Uterus (tissue), 4 donors: ENCODE data around the gene SLC36A2. TPM values are rescaled to one million over a fixed set of nuclear protein-coding genes. Genes with fewer than 3 reads are reported as not detected.

Source experiments
- DNase-seq, 2 donors: peaks; one replicate each; pipeline ENCODE4 v3.0.0-alpha.2; 2019 to 2020
- H3K27ac ChIP-seq, 2 donors: fragments of 200-600 bp; sonication (generic); 1 replicate in 1 of 2; 2 replicates in 1 of 2; pipeline ENCODE4 v1.5.1; 2016 to 2018
- H3K27me3 ChIP-seq, 2 donors: fragments of 200-600 bp; sonication (generic); one replicate each; pipeline ENCODE4 v1.5.1; 2018 to 2019; ENCODE audit warnings: control low read depth in 1 of 2
- H3K36me3 ChIP-seq, 2 donors: fragments of 200-600 bp; sonication (generic); one replicate each; pipeline ENCODE4 v1.5.1; 2019; ENCODE audit warnings: control low read depth in 1 of 2
- H3K4me1 ChIP-seq, 2 donors: fragments of 200-600 bp; sonication (generic); one replicate each; pipeline ENCODE4 v1.5.1; 2018 to 2019; ENCODE audit warnings: control low read depth in 1 of 2
- H3K4me3 ChIP-seq, 2 donors: fragments of 200-600 bp; sonication (generic); 1 replicate in 1 of 2; 2 replicates in 1 of 2; pipeline ENCODE4 v1.5.1; 2018 to 2019; ENCODE audit warnings: mild to moderate bottlenecking in 1 of 2
- H3K9me3 ChIP-seq, 2 donors: fragments of 200-600 bp; sonication (generic); one replicate each; pipeline ENCODE4 v1.5.1; 2019; ENCODE audit warnings: control low read depth in 1 of 2
- POLR2A ChIP-seq, 2 donors: fragments of 450-650 bp; IDR thresholded peaks; one replicate each; pipeline ENCODE4 v1.6.1; 2016; ENCODE audit warnings: antibody characterized with exemption in 2 of 2, mild to moderate bottlenecking in 1 of 2, moderate library complexity in 1 of 2
- intact Hi-C: fragments of 100-400 bp; cut with DNase I; formaldehyde crosslinking; loops from one replicate; pipeline ENCODE4 v1.15.1; 2023; ENCODE audit warnings: low total_unique reads
- total RNA-seq, 4 donors: library from RNA; depleted of rRNA in 3 of 4; stranded (reverse); fragments of >200 nt in 3 of 4; gene quantifications; one replicate each; pipeline versions ENCODE4 v1.1.0 to v1.2.4, GENCODE V29; 2014 to 2023
- TF ChIP-seq, protein P1 (sequence below), 4 experiments: fragments of 200-600 bp in 2 of 4; fragments of 450-650 bp in 2 of 4; sonication (generic) in 2 of 4; IDR thresholded peaks; one replicate each; pipeline ENCODE4 v1.5.1; 2016 to 2019; ENCODE audit warnings: antibody characterized with exemption in 4 of 4, mild to moderate bottlenecking in 2 of 4, moderate library complexity in 1 of 4
- donor health status: DM: yes; HTN: yes; CAD: no.

Gene SLC36A2
- total RNA-seq, 4 donors from 2014 or later: not detected

DNA sequence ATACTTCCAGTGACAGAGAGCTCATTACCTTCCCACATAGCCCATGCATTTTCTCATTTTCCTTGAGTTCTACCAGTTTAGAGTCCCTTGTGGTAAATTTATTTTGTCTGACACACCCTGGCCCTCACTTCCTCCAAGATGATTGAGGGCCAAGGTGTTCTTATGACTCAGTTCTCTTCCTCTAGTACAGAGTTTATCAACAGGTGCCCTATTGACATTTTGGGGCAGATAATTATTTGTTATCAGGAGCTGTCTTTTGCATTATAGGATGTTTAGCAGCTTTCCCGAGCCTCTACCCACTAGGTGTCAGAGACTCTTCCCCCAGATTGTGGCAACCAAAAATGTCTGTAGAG lies 50.9 kb downstream of the SLC36A2 start:
- no peaks in the 10 kb centered on the region for H3K9me3 ChIP-seq
- H3K27ac ChIP-seq: no peak overlapping the region
- H3K36me3 ChIP-seq: no peaks in the 10 kb centered on the region
- no peaks in the 10 kb centered on the region for H3K4me1 ChIP-seq
- H3K4me3 ChIP-seq: no peak overlapping the region
- no peak for DNase-seq
- TF ChIP-seq, protein P1, sequence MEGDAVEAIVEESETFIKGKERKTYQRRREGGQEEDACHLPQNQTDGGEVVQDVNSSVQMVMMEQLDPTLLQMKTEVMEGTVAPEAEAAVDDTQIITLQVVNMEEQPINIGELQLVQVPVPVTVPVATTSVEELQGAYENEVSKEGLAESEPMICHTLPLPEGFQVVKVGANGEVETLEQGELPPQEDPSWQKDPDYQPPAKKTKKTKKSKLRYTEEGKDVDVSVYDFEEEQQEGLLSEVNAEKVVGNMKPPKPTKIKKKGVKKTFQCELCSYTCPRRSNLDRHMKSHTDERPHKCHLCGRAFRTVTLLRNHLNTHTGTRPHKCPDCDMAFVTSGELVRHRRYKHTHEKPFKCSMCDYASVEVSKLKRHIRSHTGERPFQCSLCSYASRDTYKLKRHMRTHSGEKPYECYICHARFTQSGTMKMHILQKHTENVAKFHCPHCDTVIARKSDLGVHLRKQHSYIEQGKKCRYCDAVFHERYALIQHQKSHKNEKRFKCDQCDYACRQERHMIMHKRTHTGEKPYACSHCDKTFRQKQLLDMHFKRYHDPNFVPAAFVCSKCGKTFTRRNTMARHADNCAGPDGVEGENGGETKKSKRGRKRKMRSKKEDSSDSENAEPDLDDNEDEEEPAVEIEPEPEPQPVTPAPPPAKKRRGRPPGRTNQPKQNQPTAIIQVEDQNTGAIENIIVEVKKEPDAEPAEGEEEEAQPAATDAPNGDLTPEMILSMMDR (IDR thresholded peaks at IDR 0.05): no peak
- no peak for TF ChIP-seq POLR2A (IDR thresholded peaks at IDR 0.05)
- intact Hi-C loops: no loop called here
- H3K27me3 ChIP-seq: no peaks in the 10 kb centered on the region

DNA sequence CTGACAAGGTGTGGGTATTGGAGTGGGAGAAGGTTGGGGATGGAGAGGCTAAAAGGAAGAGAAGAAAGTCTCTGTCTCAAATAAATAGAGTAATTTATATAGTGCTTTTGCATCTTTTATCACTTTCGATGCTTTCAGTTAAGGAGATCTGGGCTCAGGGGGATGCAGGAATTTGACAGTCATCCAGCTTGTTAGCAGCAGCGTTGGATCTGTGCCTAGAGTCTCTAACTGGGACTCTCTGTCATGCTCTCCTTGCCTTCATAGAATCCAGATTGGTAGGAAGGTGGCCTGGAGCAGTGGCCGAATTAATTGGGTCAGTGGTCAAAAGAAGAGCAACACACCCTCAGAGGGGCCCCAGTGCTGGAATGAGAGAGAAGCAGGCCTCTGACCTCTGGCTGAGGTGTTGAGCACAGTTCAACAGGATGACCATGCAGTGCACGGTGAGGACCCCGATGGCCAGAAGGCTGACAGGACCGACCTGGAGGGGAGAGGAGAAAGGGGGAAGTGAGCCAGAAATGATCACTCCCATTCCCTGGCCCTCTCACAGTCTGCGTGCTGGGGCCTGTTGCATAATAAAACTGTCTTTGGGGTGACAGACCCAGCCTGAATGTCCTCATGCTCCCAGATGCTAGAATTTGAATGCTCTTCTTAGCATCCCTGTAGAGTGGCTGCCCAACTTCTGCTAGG lies 51.4 kb downstream of the SLC36A2 start:
- Histone ChIP-seq H3K4me1 (no peaks in the 10 kb centered on the region), H3K36me3 (no peaks in the 10 kb centered on the region), H3K4me3 (no peak overlapping the region), H3K27ac (no peak overlapping the region), H3K27me3 (no peaks in the 10 kb centered on the region), H3K9me3 (no peaks in the 10 kb centered on the region)
- DNase-seq: no peak
- TF ChIP-seq, protein P1 (IDR thresholded peaks at IDR 0.05): no peak
- TF ChIP-seq POLR2A (IDR thresholded peaks at IDR 0.05): no peak
- intact Hi-C loops: no loop called here

DNA sequence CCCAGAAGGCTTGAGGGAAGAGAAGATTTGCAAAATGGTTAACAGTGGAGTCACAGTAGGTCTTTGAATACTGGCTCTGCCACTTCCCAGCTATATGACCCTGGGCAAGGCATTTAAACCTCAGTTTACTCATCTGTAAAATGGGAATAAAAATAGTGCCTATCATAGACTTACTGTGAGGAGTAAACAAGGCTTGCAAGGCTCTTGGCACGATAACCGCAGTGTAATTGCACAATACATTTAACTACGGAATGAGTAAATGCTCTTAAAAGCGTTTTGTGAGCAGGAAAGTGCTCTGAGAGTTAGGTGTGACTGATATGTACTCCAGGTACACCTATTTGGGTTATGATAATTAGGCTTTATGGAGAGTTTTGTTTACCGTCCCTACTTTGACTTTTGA lies 52.2 kb downstream of the SLC36A2 start:
- no peak overlapping the region for H3K4me3 ChIP-seq
- intact Hi-C loops: no loop called here
- no peaks in the 10 kb centered on the region for H3K36me3 ChIP-seq
- H3K27ac ChIP-seq: no peak overlapping the region
- DNase-seq: no peak
- H3K27me3 ChIP-seq: no peaks in the 10 kb centered on the region
- H3K4me1 ChIP-seq: no peaks in the 10 kb centered on the region
- TF ChIP-seq, protein P1 (IDR thresholded peaks at IDR 0.05): no peak
- no peak for TF ChIP-seq POLR2A (IDR thresholded peaks at IDR 0.05)
- no peaks in the 10 kb centered on the region for H3K9me3 ChIP-seq

GRCh38 chr5:151293624-151294023 lies 53.7 kb downstream of the SLC36A2 start:
- TF ChIP-seq, protein P1 (IDR thresholded peaks at IDR 0.05): no peak
- TF ChIP-seq POLR2A (IDR thresholded peaks at IDR 0.05): no peak
- DNase-seq: no peak
- Histone ChIP-seq H3K4me3 (no peak overlapping the region), H3K36me3 (no peaks in the 10 kb centered on the region), H3K9me3 (no peaks in the 10 kb centered on the region), H3K27me3 (no peaks in the 10 kb centered on the region), H3K4me1 (no peaks in the 10 kb centered on the region), H3K27ac (no peak overlapping the region)
- intact Hi-C loops: no loop called here

DNA sequence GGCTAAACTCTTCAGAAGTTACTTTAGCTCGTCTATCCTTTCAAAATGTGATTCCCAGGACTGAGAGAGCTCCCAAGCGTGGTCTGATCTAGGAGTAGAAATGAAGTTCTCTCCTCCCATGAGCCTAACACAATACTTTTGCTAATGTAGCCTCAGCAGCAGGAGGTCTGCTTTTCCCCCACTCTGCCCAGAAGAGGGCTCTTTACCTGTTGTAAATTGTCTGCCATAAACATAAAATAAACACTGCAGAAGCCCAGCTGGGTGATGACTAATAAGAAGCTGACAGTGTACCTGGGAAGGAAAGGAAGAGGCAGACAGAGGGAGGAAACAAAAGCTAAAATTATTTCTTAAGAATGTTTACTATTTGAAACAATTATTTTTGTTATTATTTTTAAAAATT lies 59.2 kb downstream of the SLC36A2 start:
- H3K4me1 ChIP-seq: no peaks in the 10 kb centered on the region
- H3K4me3 ChIP-seq: no peak overlapping the region
- no peaks in the 10 kb centered on the region for H3K36me3 ChIP-seq
- TF ChIP-seq, protein P1 (IDR thresholded peaks at IDR 0.05): no peak
- no peak for TF ChIP-seq POLR2A (IDR thresholded peaks at IDR 0.05)
- H3K27ac ChIP-seq: no peak overlapping the region
- H3K27me3 ChIP-seq: no peaks in the 10 kb centered on the region
- H3K9me3 ChIP-seq: no peaks in the 10 kb centered on the region
- DNase-seq: no peak
- intact Hi-C loops: no loop called here
